Suprapubic skin (tissue), 4 donors: ENCODE measurements around the gene FANCL. TPM values are rescaled to one million over a fixed set of nuclear protein-coding genes. Genes with fewer than 3 reads are reported as not detected.

Source experiments
- DNase-seq, 2 donors: peaks; one replicate each; pipeline ENCODE4 v3.0.0-alpha.2; 2019; ENCODE audit warnings: low spot score in 2 of 2
- H3K27ac ChIP-seq: fragments of 200-600 bp; sonication (generic); one replicate; pipeline ENCODE4 v1.5.1; 2019
- H3K27me3 ChIP-seq: fragments of 200-600 bp; sonication (generic); one replicate; pipeline ENCODE4 v1.5.1; 2019
- H3K36me3 ChIP-seq: fragments of 200-600 bp; sonication (generic); one replicate; pipeline ENCODE4 v1.5.1; 2019
- H3K4me1 ChIP-seq: fragments of 200-600 bp; sonication (generic); one replicate; pipeline ENCODE4 v1.5.1; 2019
- H3K4me3 ChIP-seq: fragments of 200-600 bp; sonication (generic); one replicate; pipeline ENCODE4 v1.5.1; 2019; ENCODE audit warnings: mild to moderate bottlenecking
- H3K9me3 ChIP-seq: fragments of 200-600 bp; sonication (generic); one replicate; pipeline ENCODE4 v1.5.1; 2019
- CTCF ChIP-seq, 2 donors: fragments of 200-600 bp in 1 of 2; fragments of 450-650 bp in 1 of 2; sonication (generic) in 1 of 2; IDR thresholded peaks; one replicate each; pipeline ENCODE4 v1.5.1; 2016 to 2019; ENCODE audit warnings: antibody characterized with exemption in 2 of 2, mild to moderate bottlenecking in 1 of 2, moderate library complexity in 1 of 2
- EP300 ChIP-seq: sonication (generic); formaldehyde crosslinking; IDR thresholded peaks from one replicate; pipeline ENCODE4 v1.6.1; 2017; ENCODE audit warnings: antibody characterized with exemption
- POLR2A ChIP-seq, 2 donors: fragments of 450-650 bp; IDR thresholded peaks; one replicate each; pipeline ENCODE4 v1.6.1; 2017; ENCODE audit warnings: antibody characterized with exemption in 2 of 2, mild to moderate bottlenecking in 2 of 2, moderate library complexity in 2 of 2
- POLR2AphosphoS5 ChIP-seq, 3 donors: sonication (generic); formaldehyde crosslinking; IDR thresholded peaks; one replicate each; pipeline ENCODE4 v1.6.1; 2017; ENCODE audit warnings: antibody characterized with exemption in 3 of 3
- WGBS: methylation state at CpG from one replicate; pipeline ENCODE4 v1.1.5; 2018; 5-methylcytosine and 5-hydroxymethylcytosine counted together
- total RNA-seq, 4 donors: library from RNA; depleted of rRNA; stranded (reverse); fragments of >200 nt; gene quantifications; one replicate each; pipeline ENCODE4 v1.1.0, GENCODE V29; 2016

Gene FANCL
- total RNA-seq, 4 donors from 2014 or later, result 7.8 to 21.0 (median 15.2) TPM

- Histone ChIP-seq H3K4me3 (no peak overlapping the region), H3K36me3 (peaks cover 4% of the 10 kb centered on the region), H3K4me1 (no peaks in the 10 kb centered on the region), H3K9me3 (no peaks in the 10 kb centered on the region), H3K27me3 (no peaks in the 10 kb centered on the region), H3K27ac (no peak overlapping the region)
- TF ChIP-seq CTCF (IDR thresholded peaks at IDR 0.05) (no peak), POLR2A (IDR thresholded peaks at IDR 0.05) (no peak), EP300 (no peak), POLR2AphosphoS5 (IDR thresholded peaks at IDR 0.05) (no peak)
- WGBS, result 77% methylated on average over 3 of the region's 3 CpGs
- no peak for DNase-seq
Observed at GRCh38 chr2:58140508-58141072, 100.5 kb downstream of the FANCL start.

GRCh38 chr2:58138396-58139030, 102.6 kb downstream of the FANCL start:
- no peaks in the 10 kb centered on the region for H3K27me3 ChIP-seq
- H3K4me1 ChIP-seq, result no peaks in the 10 kb centered on the region
- TF ChIP-seq POLR2AphosphoS5 (IDR thresholded peaks at IDR 0.05) (no peak), EP300 (no peak), CTCF (IDR thresholded peaks at IDR 0.05) (no peak), POLR2A (IDR thresholded peaks at IDR 0.05) (no peak)
- H3K36me3 ChIP-seq, result peaks cover 2% of the 10 kb centered on the region
- no peaks in the 10 kb centered on the region for H3K9me3 ChIP-seq
- H3K27ac ChIP-seq, result no peak overlapping the region
- DNase-seq, result no peak
- H3K4me3 ChIP-seq, result no peak overlapping the region
- 92% methylated on average over 3 of the region's 3 CpGs for WGBS

- Histone ChIP-seq H3K27me3 (no peaks in the 10 kb centered on the region), H3K27ac (no peak overlapping the region), H3K4me3 (no peak overlapping the region), H3K36me3 (no peaks in the 10 kb centered on the region), H3K9me3 (no peaks in the 10 kb centered on the region), H3K4me1 (no peaks in the 10 kb centered on the region)
- 92% methylated on average over 1 of the region's 1 CpG for WGBS
- DNase-seq, result no peak
- TF ChIP-seq EP300 (no peak), POLR2A (IDR thresholded peaks at IDR 0.05) (no peak), POLR2AphosphoS5 (IDR thresholded peaks at IDR 0.05) (no peak), CTCF (IDR thresholded peaks at IDR 0.05) (no peak)
Observed at GRCh38 chr2:58137856-58138255, 103.3 kb downstream of the FANCL start.

GRCh38 chr2:58137221-58137620, 103.9 kb downstream of the FANCL start:
- H3K36me3 ChIP-seq, result no peaks in the 10 kb centered on the region
- H3K9me3 ChIP-seq, result no peaks in the 10 kb centered on the region
- H3K4me3 ChIP-seq, result no peak overlapping the region
- no peak for DNase-seq
- no peaks in the 10 kb centered on the region for H3K4me1 ChIP-seq
- no peaks in the 10 kb centered on the region for H3K27me3 ChIP-seq
- TF ChIP-seq POLR2AphosphoS5 (IDR thresholded peaks at IDR 0.05) (no peak), CTCF (IDR thresholded peaks at IDR 0.05) (no peak), EP300 (no peak), POLR2A (IDR thresholded peaks at IDR 0.05) (no peak)
- no peak overlapping the region for H3K27ac ChIP-seq

- Histone ChIP-seq H3K27me3 (no peaks in the 10 kb centered on the region), H3K27ac (no peak overlapping the region), H3K4me1 (peaks cover 6% of the 10 kb centered on the region), H3K4me3 (no peak overlapping the region), H3K36me3 (no peaks in the 10 kb centered on the region), H3K9me3 (no peaks in the 10 kb centered on the region)
- TF ChIP-seq POLR2A (IDR thresholded peaks at IDR 0.05), result no peak
- no peak for TF ChIP-seq CTCF (IDR thresholded peaks at IDR 0.05)
- no peak for TF ChIP-seq EP300
- TF ChIP-seq POLR2AphosphoS5 (IDR thresholded peaks at IDR 0.05), result no peak
- DNase-seq, result no peak
- 82% methylated on average over 2 of the region's 2 CpGs for WGBS
Observed at GRCh38 chr2:58135861-58136260, 105.3 kb downstream of the FANCL start.
